ENCODE data around the gene PNPO. TPM values are rescaled to one million over a fixed set of nuclear protein-coding genes. Genes with fewer than 3 reads are reported as not detected.

Gene PNPO
- total RNA-seq (2022; extraction: Qiagen RNA extraction): 22.1 to 28.4 TPM (median 25.0 TPM) in 5 replicates

DNA sequence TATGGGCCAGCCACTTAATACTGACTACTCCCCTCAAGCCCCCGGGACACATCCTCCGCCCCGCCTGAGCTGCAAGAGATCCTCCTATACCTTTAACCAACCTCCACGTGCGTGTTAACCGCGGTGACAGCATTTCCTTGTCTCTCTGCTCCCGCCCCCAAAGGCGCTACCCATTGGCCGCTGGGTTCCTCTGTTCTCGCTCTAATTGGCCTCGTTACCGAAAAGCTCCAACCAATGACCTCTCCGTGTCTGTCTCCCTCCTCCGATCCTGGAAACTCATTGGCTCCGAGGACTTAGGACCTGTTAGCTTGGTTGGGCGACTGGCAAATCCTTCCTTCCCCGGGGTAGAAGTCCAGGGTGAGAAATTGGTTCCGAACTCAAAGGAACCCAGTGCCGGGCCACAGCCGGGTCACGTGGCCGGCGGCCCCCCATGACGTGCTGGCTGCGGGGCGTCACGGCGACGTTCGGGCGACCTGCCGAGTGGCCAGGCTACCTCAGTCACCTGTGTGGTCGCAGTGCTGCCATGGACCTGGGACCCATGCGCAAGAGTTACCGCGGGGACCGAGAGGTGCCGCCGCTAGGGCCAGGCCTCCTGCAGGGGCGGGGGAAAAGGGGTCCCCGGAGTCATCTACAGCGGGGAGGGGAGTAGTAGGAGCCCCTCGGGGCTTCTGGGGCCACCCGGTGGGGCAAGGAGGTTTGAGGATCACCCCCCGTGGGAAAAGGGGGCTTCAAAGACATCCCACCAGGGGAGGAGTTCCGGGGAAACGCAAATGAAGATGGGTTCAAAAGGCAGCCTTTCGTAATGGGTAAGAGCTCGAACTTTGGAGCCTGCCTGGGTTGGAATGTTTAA, at the start of gene PNPO:
TSS of gene PNPO (plus strand) at position 326 of the 850 bp plus-strand sequence. CDS start at position 431, 105 bp downstream.

DNA sequence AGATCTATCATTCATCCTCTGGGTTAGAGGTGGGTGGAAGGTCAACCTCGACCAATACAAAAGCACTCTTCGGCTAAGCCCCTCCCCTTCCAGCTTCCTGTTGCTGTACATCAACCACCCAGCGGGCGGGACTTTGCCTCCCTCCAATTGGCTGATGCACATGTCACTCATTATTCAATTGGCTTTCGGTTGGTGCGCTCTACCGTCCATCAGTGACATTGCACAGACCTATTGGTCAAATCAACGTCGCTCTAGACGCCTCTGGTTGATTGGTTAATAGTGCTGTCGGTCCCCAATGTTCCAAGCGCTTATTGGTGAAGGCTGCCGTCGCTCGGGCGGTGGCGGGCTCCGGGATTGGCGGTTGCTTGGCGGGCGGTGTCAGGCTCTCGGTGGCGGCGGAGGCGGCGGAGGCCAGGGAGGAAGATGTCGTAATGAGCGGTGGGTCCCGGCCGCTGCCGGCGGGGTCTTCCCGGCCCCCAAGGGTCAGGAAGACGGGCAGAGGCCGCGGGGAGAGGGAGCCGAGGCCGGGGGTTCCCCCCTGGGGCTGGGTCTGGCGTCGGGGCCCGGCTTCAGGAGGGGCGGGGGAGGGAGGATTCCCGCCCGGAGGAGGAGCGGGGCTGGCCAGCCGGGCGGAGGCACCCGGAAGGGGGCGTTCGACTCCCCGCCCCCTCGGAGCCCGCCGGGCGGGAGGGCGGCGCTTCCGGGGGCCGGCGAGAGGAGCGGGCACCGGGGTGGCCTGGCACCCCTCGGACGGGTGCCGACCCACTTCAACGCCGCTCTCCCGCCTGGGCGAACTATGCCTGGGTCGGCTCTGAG, 45.3 kb upstream of the PNPO start, which contains the start of gene SP2:
TSS of gene SP2 (plus strand) at position 381 of the 816 bp plus-strand sequence. CDS start at position 432, 51 bp downstream.

DNA sequence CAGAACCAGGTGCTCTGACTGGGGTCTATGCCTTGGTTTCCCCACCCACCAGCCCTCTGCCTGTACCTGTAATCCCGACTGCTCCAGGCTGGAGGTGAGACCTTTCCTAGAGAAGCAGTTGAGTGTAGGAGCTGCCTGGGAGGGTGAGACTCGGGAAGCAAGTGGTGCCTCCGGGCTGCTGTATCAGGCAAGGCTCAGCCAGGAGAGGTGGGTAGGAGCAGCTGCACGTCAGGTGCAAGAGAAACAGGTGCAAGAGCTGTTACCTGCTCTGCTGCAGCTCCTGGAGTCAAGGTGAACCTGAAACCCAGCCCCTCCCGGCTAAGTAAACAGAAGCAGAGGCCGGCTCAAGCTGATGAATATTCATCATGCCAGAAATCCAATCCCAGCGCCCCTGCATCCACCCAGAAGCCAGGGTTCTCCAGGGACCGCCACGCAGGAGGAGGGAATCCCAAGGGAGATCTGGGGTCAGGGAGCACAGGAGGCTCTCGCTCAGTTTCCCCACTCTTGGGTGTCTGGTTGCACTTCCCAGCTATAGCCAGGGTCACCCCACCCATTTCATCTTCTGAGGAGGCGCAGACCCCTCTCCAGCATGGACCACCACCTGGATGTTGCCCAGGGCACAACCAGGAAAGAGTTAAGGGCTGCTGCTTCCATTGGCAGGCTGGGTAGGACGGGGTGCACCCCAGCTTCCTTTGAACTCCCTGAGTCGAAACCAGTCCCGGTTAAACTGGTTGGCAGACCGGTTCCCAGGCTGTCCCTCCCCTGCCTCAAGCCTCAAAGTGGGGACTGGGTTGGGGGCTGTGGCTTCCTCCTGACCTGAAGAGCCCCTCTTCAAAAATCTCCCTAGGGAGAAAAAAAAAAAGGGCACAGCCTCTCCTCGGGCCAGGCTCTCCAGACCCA, 16.5 kb downstream of the PNPO start, which contains the start of gene PRR15L:
TSS of gene PRR15L (minus strand) at position 293 of the 900 bp plus-strand sequence. CDS start 4,649 bp downstream, outside the sequence.

DNA sequence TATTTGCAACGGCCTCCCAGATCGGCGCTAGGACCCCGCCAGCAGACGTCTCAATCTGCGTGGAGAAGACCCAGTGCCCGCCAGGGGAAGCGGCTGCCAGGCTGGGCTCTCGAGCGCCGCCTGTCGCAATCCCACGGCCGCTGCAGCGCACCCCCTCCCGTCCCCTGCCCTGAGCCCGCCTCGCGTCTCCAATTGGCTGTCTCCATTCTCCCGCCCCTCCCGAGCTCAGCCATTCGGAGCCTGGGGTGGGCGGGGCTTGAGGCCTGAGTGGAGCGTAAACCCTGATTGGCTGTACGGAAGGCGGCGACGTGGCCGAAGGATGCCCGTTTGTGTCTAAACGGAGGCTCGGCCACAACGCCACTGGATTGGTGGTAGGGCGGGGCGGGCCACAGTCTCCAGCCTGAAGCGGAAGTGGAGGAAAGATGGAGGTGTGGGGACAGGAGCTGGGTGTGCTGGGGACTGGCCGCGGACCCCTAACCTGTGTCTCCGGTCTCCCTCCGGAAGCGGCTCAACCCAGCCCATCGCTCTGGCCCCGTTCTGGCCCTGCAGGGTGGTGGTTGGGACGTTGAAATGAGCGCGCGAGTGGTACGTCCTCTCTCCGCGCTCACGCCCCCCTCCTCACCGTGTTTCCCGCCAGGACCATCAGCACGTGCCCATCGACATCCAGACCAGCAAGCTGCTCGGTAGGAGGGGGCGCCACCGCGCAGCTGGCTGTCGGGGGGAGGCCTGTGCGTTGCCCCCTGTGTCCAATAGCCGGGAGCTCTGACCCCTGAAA, 29.5 kb downstream of the PNPO start, which contains the start of gene CDK5RAP3:
TSS of gene CDK5RAP3 (plus strand) at position 389 of the 775 bp plus-strand sequence. CDS start at position 423, 34 bp downstream.

Other genes starting within 250 kb of the PNPO start
- gene TBKBP1, start 247.4 kb upstream of the PNPO start, total RNA-seq (2022; extraction: Qiagen RNA extraction): 4.0 to 6.0 TPM (median 4.8 TPM) in 5 replicates
- gene TBX21, start 208.3 kb upstream of the PNPO start, total RNA-seq (2022; extraction: Qiagen RNA extraction): 0.13 to 0.23 TPM (median 0.16 TPM) in 5 replicates
- gene OSBPL7, start 119.8 kb upstream of the PNPO start, total RNA-seq (2022; extraction: Qiagen RNA extraction): 12.4 to 17.9 TPM (median 14.5 TPM) in 5 replicates
- gene MRPL10, start 110.0 kb upstream of the PNPO start, total RNA-seq (2022; extraction: Qiagen RNA extraction): 86.9 to 110 TPM (median 90.7 TPM) in 5 replicates
- 3.1 to 3.9 TPM (median 3.3 TPM) in 5 replicates for gene LRRC46, start 109.9 kb upstream of the PNPO start, total RNA-seq (2022; extraction: Qiagen RNA extraction)
- gene SCRN2, start 100.3 kb upstream of the PNPO start, total RNA-seq (2022; extraction: Qiagen RNA extraction): 33.2 to 38.0 TPM (median 37.0 TPM) in 5 replicates
- 5.2 to 5.9 TPM (median 5.3 TPM) in 5 replicates for gene SP6, start 90.4 kb upstream of the PNPO start, total RNA-seq (2022; extraction: Qiagen RNA extraction)
- gene SP2, start 45.3 kb upstream of the PNPO start, total RNA-seq (2022; extraction: Qiagen RNA extraction): 17.5 to 19.2 TPM (median 17.6 TPM) in 5 replicates
- gene PRR15L, start 16.3 kb downstream of the PNPO start, total RNA-seq (2022; extraction: Qiagen RNA extraction): 2.3 to 3.6 TPM (median 3.0 TPM) in 5 replicates
- 104 to 117 TPM (median 114 TPM) in 5 replicates for gene CDK5RAP3, start 29.5 kb downstream of the PNPO start, total RNA-seq (2022; extraction: Qiagen RNA extraction)
- 11.4 to 20.3 TPM (median 18.1 TPM) in 5 replicates for gene COPZ2, start 96.2 kb downstream of the PNPO start, total RNA-seq (2022; extraction: Qiagen RNA extraction)
- gene NFE2L1, start 106.8 kb downstream of the PNPO start, total RNA-seq (2022; extraction: Qiagen RNA extraction): 104 to 139 TPM (median 123 TPM) in 5 replicates
- gene CBX1, start 159.9 kb downstream of the PNPO start, total RNA-seq (2022; extraction: Qiagen RNA extraction): 75.8 to 116 TPM (median 77.1 TPM) in 5 replicates
- 26.9 to 31.3 TPM (median 28.8 TPM) in 5 replicates for gene SNX11, start 166.2 kb downstream of the PNPO start, total RNA-seq (2022; extraction: Qiagen RNA extraction)

All from A549 treated with Hydrocortisone at 1 μM for 4 hours (cell line).